Measurements from ENCODE around the gene ZNF133. TPM values are rescaled to one million over a fixed set of nuclear protein-coding genes. Genes with fewer than 3 reads are reported as not detected.

The ZNF133 gene
- total and polyA plus RNA-seq, 4 donors: 7.8 to 27.1 (median 9.9) TPM

DNA sequence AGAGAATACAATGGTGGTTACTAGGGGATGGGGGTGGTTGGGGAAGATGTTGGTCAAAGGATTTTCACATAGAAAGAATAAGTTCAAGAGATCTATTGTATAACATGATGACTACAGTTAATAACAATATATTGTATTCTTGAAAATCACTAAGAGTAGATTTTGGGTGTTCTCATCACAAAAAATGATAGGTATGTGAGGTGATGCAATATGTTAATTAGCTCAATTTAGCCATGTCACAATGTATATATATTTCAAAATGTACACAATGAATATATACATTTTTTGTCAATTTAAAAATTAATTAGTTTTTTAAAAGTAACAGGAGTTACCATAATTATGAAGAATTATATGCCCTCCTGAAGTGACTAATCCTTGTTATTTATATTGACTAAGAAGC is 22.3 kb downstream of the ZNF133 start:
- H3K9ac ChIP-seq (ENCODE audit: insufficient read depth in 1 of 2, low read length in 2 of 2): no peak overlapping the region

GRCh38 chr20:18312723-18313122 is 24.4 kb downstream of the ZNF133 start:
- WGBS, 2 donors: 93 to 95% methylated on average over 9 of the region's 9 CpGs
- TF ChIP-seq, protein P1, sequence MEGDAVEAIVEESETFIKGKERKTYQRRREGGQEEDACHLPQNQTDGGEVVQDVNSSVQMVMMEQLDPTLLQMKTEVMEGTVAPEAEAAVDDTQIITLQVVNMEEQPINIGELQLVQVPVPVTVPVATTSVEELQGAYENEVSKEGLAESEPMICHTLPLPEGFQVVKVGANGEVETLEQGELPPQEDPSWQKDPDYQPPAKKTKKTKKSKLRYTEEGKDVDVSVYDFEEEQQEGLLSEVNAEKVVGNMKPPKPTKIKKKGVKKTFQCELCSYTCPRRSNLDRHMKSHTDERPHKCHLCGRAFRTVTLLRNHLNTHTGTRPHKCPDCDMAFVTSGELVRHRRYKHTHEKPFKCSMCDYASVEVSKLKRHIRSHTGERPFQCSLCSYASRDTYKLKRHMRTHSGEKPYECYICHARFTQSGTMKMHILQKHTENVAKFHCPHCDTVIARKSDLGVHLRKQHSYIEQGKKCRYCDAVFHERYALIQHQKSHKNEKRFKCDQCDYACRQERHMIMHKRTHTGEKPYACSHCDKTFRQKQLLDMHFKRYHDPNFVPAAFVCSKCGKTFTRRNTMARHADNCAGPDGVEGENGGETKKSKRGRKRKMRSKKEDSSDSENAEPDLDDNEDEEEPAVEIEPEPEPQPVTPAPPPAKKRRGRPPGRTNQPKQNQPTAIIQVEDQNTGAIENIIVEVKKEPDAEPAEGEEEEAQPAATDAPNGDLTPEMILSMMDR (IDR thresholded peaks at IDR 0.05; ENCODE audit: control extremely low read depth, extremely low read depth): no peak
- no peaks in the 10 kb centered on the region for H3K27me3 ChIP-seq (ENCODE audit: control insufficient read depth in 3 of 3, insufficient read depth in 3 of 3, low read length in 2 of 3)
- H3K9me3 ChIP-seq (ENCODE audit: control insufficient read depth in 4 of 4, insufficient read depth in 3 of 4, low read length in 3 of 4): peaks cover 0 to 1% (median 0%) of the 10 kb centered on the region in 4 donors
- DNase-seq (no peak), ATAC-seq (ENCODE audit: insufficient read depth, low FRiP score) (no peak)
- H3K27ac ChIP-seq (ENCODE audit: low read depth in 1 of 2, low read length in 1 of 2): no peak overlapping the region
- peaks cover 0 to 2% (median 0%) of the 10 kb centered on the region in 5 donors for H3K4me1 ChIP-seq (ENCODE audit: control insufficient read depth in 5 of 5, insufficient read depth in 5 of 5, low read length in 5 of 5)
- H3K4me3 ChIP-seq: no peak overlapping the region
- H3K9ac ChIP-seq (ENCODE audit: insufficient read depth in 1 of 2, low read length in 2 of 2): no peak overlapping the region
- H3K36me3 ChIP-seq (ENCODE audit: control insufficient read depth in 4 of 4, insufficient read depth in 4 of 4, low read length in 4 of 4): peaks cover 12 to 36% (median 27%) of the 10 kb centered on the region in 4 donors

More for the DNA sequence above, 22.3 kb downstream of the ZNF133 start:
- Histone ChIP-seq H3K36me3 (ENCODE audit: control insufficient read depth in 4 of 4, insufficient read depth in 4 of 4, low read length in 4 of 4) (peaks cover 6 to 28% (median 18%) of the 10 kb centered on the region in 4 donors), H3K27me3 (ENCODE audit: control insufficient read depth in 3 of 3, insufficient read depth in 3 of 3, low read length in 2 of 3) (no peaks in the 10 kb centered on the region), H3K27ac (ENCODE audit: low read depth in 1 of 2, low read length in 1 of 2) (no peak overlapping the region), H3K9me3 (ENCODE audit: control insufficient read depth in 4 of 4, insufficient read depth in 3 of 4, low read length in 3 of 4) (peaks cover 0 to 1% (median 0%) of the 10 kb centered on the region in 4 donors), H3K4me3 (no peak overlapping the region), H3K4me1 (ENCODE audit: control insufficient read depth in 5 of 5, insufficient read depth in 5 of 5, low read length in 5 of 5) (peaks cover 0 to 2% (median 0%) of the 10 kb centered on the region in 5 donors)
- ATAC-seq (ENCODE audit: insufficient read depth, low FRiP score) (no peak), DNase-seq (no peak)
- TF ChIP-seq, protein P1 (IDR thresholded peaks at IDR 0.05; ENCODE audit: control extremely low read depth, extremely low read depth): no peak

GRCh38 chr20:18313411-18313810 is 25.1 kb downstream of the ZNF133 start:
- TF ChIP-seq, protein P1 (IDR thresholded peaks at IDR 0.05; ENCODE audit: control extremely low read depth, extremely low read depth): no peak
- Histone ChIP-seq H3K27ac (ENCODE audit: low read depth in 1 of 2, low read length in 1 of 2) (no peak overlapping the region), H3K9ac (ENCODE audit: insufficient read depth in 1 of 2, low read length in 2 of 2) (no peak overlapping the region), H3K4me3 (no peak overlapping the region), H3K4me1 (ENCODE audit: control insufficient read depth in 5 of 5, insufficient read depth in 5 of 5, low read length in 5 of 5) (peaks cover 0 to 2% (median 0%) of the 10 kb centered on the region in 5 donors), H3K27me3 (ENCODE audit: control insufficient read depth in 3 of 3, insufficient read depth in 3 of 3, low read length in 2 of 3) (no peaks in the 10 kb centered on the region), H3K9me3 (ENCODE audit: control insufficient read depth in 4 of 4, insufficient read depth in 3 of 4, low read length in 3 of 4) (peaks cover 0 to 1% (median 0%) of the 10 kb centered on the region in 4 donors), H3K36me3 (ENCODE audit: control insufficient read depth in 4 of 4, insufficient read depth in 4 of 4, low read length in 4 of 4) (peaks cover 12 to 41% (median 29%) of the 10 kb centered on the region in 4 donors)
- ATAC-seq (ENCODE audit: insufficient read depth, low FRiP score): no peak
- DNase-seq: no peak
- WGBS, 2 donors: 25 to 37% methylated on average over 1 of the region's 1 CpG

Measured in lung (tissue), 12 donors.